Astrocyte (in vitro differentiated cells and primary cell): ENCODE data around the gene UBE2A. TPM values are rescaled to one million over a fixed set of nuclear protein-coding genes. Genes with fewer than 3 reads are reported as not detected.

Source experiments
- DNase-seq: peaks from one replicate; pipeline ENCODE4 v3.0.0-alpha.2; 2010; ENCODE audit warnings: low read depth
- FAIRE-seq: peaks from 2 replicates; lab custom pipeline; 2011; peaks lifted over from hg19 to GRCh38; lab: Jason Lieb, UNC
- H2AFZ ChIP-seq: 2 replicates; pipeline ENCODE4 v1.6.0; 2012; ENCODE audit warnings: low read depth, low read length, inconsistent platforms
- H3K27ac ChIP-seq: 2 replicates; pipeline ENCODE4 v1.5.1; 2011; ENCODE audit warnings: low read depth, low read length, inconsistent platforms
- H3K27me3 ChIP-seq: 2 replicates; pipeline ENCODE4 v1.6.0; 2011; ENCODE audit warnings: low read length, inconsistent platforms; ENCODE audit not compliant: insufficient read depth
- H3K36me3 ChIP-seq: 2 replicates; pipeline ENCODE4 v1.5.1; 2011; ENCODE audit warnings: low read length, inconsistent platforms; ENCODE audit not compliant: insufficient read depth
- H3K4me1 ChIP-seq: 2 replicates; pipeline ENCODE4 v1.5.1; 2011; ENCODE audit warnings: low read length, inconsistent platforms; ENCODE audit not compliant: insufficient read depth
- H3K4me2 ChIP-seq: 2 replicates; pipeline ENCODE4 v1.6.0; 2012; ENCODE audit warnings: low read length, inconsistent platforms
- H3K4me3 ChIP-seq: 2 replicates; pipeline ENCODE4 v1.5.1; 2011; ENCODE audit warnings: low read depth, mild to moderate bottlenecking, low read length, inconsistent platforms; ENCODE audit not compliant: insufficient read depth
- H3K79me2 ChIP-seq: 2 replicates; pipeline ENCODE4 v1.6.0; 2012; ENCODE audit warnings: mild to moderate bottlenecking, low read length, inconsistent platforms; ENCODE audit not compliant: insufficient read depth
- H3K9ac ChIP-seq: 2 replicates; pipeline ENCODE4 v1.6.0; 2012; ENCODE audit warnings: mild to moderate bottlenecking, low read length, inconsistent platforms
- H3K9me3 ChIP-seq: 2 replicates; pipeline ENCODE4 v1.5.1; 2012; ENCODE audit warnings: low read depth, mild to moderate bottlenecking, low read length, inconsistent platforms; ENCODE audit not compliant: insufficient read depth
- H4K20me1 ChIP-seq: 2 replicates; pipeline ENCODE4 v1.6.0; 2012; ENCODE audit warnings: low read length, inconsistent platforms; ENCODE audit not compliant: insufficient read depth
- H3K27ac Mint-ChIP-seq: one replicate; pipeline ENCODE4 v1.8.0; 2021; ENCODE audit warnings: mild to moderate bottlenecking, mixed read lengths; ENCODE audit not compliant: unreplicated experiment
- H3K27me3 Mint-ChIP-seq: one replicate; pipeline ENCODE4 v1.8.0; 2021; ENCODE audit warnings: low read depth, mixed read lengths; ENCODE audit not compliant: unreplicated experiment
- H3K36me3 Mint-ChIP-seq: one replicate; pipeline ENCODE4 v1.8.0; 2021; ENCODE audit warnings: low read depth, mixed read lengths; ENCODE audit not compliant: unreplicated experiment
- H3K4me1 Mint-ChIP-seq: one replicate; pipeline ENCODE4 v1.8.0; 2021; ENCODE audit warnings: low read depth, mixed read lengths; ENCODE audit not compliant: unreplicated experiment
- H3K4me3 Mint-ChIP-seq: one replicate; pipeline ENCODE4 v1.8.0; 2021; ENCODE audit warnings: mild to moderate bottlenecking, moderate library complexity, mixed read lengths; ENCODE audit not compliant: unreplicated experiment
- H3K9me3 Mint-ChIP-seq: one replicate; pipeline ENCODE4 v1.8.0; 2021; ENCODE audit warnings: mild to moderate bottlenecking, mixed read lengths; ENCODE audit not compliant: unreplicated experiment
- CTCF ChIP-seq: IDR thresholded peaks from 2 replicates; pipeline ENCODE4 v1.5.1; 2011; ENCODE audit warnings: low read depth, mild to moderate bottlenecking, inconsistent platforms, low read length, moderate library complexity; ENCODE audit not compliant: insufficient read depth
- EZH2 ChIP-seq: IDR thresholded peaks from 2 replicates; pipeline ENCODE4 v1.6.1; 2012; ENCODE audit warnings: mild to moderate bottlenecking, low read length, inconsistent platforms; ENCODE audit not compliant: insufficient read depth
- total RNA-seq: library from RNA; stranded (reverse); gene quantifications from 2 replicates; pipeline ENCODE4 v1.2.1, GENCODE V29; 2021

Gene UBE2A
- total RNA-seq, 1 donor from 2014 or later = 78.9 TPM

GRCh38 chrX:119537487-119537886 is 36.9 kb upstream of the UBE2A start:
- DNase-seq (no peak), FAIRE-seq (no peak)
- Histone ChIP-seq H2AFZ (no peak overlapping the region), H3K27ac (no peak overlapping the region), H4K20me1 (no peaks in the 10 kb centered on the region), H3K9ac (no peak overlapping the region), H3K4me1 (peaks cover 3% of the 10 kb centered on the region), H3K4me2 (no peak overlapping the region), H3K27me3 (no peaks in the 10 kb centered on the region), H3K79me2 (no peaks in the 10 kb centered on the region), H3K4me3 (no peak overlapping the region), H3K36me3 (peaks cover 3% of the 10 kb centered on the region), H3K9me3 (no peaks in the 10 kb centered on the region)
- no peaks in the 10 kb centered on the region for H3K36me3 Mint-ChIP-seq
- no peaks in the 10 kb centered on the region for H3K27me3 Mint-ChIP-seq
- H3K4me1 Mint-ChIP-seq = peaks cover 15% of the 10 kb centered on the region
- H3K9me3 Mint-ChIP-seq = no peaks in the 10 kb centered on the region
- H3K27ac Mint-ChIP-seq = no peak overlapping the region
- no peak overlapping the region for H3K4me3 Mint-ChIP-seq
- TF ChIP-seq EZH2 = no peak
- TF ChIP-seq CTCF = no peak

GRCh38 chrX:119539872-119540271 is 34.5 kb upstream of the UBE2A start:
- Histone ChIP-seq H2AFZ (no peak overlapping the region), H3K9ac (no peak overlapping the region), H3K27me3 (no peaks in the 10 kb centered on the region), H4K20me1 (no peaks in the 10 kb centered on the region), H3K4me1 (peaks cover 3% of the 10 kb centered on the region), H3K4me2 (no peak overlapping the region), H3K27ac (no peak overlapping the region), H3K79me2 (no peaks in the 10 kb centered on the region), H3K4me3 (no peak overlapping the region), H3K36me3 (peaks cover 3% of the 10 kb centered on the region), H3K9me3 (no peaks in the 10 kb centered on the region)
- Mint-ChIP-seq H3K36me3 (no peaks in the 10 kb centered on the region), H3K4me3 (no peak overlapping the region), H3K27me3 (no peaks in the 10 kb centered on the region), H3K27ac (no peak overlapping the region), H3K9me3 (no peaks in the 10 kb centered on the region), H3K4me1 (peaks cover 15% of the 10 kb centered on the region)
- FAIRE-seq = no peak
- no peak for DNase-seq
- TF ChIP-seq EZH2 (no peak), CTCF (no peak)

- H3K4me3 Mint-ChIP-seq = no peak overlapping the region
- H3K4me2 ChIP-seq = peak overlapping the region; percentile 35
- H3K36me3 ChIP-seq = peaks cover 3% of the 10 kb centered on the region
- no peak for TF ChIP-seq EZH2
- TF ChIP-seq CTCF = no peak
- peaks cover 3% of the 10 kb centered on the region for H3K4me1 ChIP-seq
- no peaks in the 10 kb centered on the region for H3K27me3 Mint-ChIP-seq
- DNase-seq (peak; percentile 66), FAIRE-seq (peak; percentile 90)
- H3K4me3 ChIP-seq = no peak overlapping the region
- H3K79me2 ChIP-seq = no peaks in the 10 kb centered on the region
- H3K9ac ChIP-seq = no peak overlapping the region
- H3K27ac ChIP-seq = no peak overlapping the region
- no peaks in the 10 kb centered on the region for H3K9me3 Mint-ChIP-seq
- peaks cover 15% of the 10 kb centered on the region for H3K4me1 Mint-ChIP-seq
- H4K20me1 ChIP-seq = no peaks in the 10 kb centered on the region
- no peak overlapping the region for H2AFZ ChIP-seq
- no peaks in the 10 kb centered on the region for H3K27me3 ChIP-seq
- no peaks in the 10 kb centered on the region for H3K36me3 Mint-ChIP-seq
- no peaks in the 10 kb centered on the region for H3K9me3 ChIP-seq
- H3K27ac Mint-ChIP-seq = peak overlapping the region; percentile 72
Measured at GRCh38 chrX:119541188-119541587, 33.2 kb upstream of the UBE2A start.
